ENCODE results near the gene SLC22A5. TPM values are rescaled to one million over a fixed set of nuclear protein-coding genes. Genes with fewer than 3 reads are reported as not detected.

The SLC22A5 gene
- total RNA-seq, result 5.7 and 6.5 TPM in 2 replicates

DNA sequence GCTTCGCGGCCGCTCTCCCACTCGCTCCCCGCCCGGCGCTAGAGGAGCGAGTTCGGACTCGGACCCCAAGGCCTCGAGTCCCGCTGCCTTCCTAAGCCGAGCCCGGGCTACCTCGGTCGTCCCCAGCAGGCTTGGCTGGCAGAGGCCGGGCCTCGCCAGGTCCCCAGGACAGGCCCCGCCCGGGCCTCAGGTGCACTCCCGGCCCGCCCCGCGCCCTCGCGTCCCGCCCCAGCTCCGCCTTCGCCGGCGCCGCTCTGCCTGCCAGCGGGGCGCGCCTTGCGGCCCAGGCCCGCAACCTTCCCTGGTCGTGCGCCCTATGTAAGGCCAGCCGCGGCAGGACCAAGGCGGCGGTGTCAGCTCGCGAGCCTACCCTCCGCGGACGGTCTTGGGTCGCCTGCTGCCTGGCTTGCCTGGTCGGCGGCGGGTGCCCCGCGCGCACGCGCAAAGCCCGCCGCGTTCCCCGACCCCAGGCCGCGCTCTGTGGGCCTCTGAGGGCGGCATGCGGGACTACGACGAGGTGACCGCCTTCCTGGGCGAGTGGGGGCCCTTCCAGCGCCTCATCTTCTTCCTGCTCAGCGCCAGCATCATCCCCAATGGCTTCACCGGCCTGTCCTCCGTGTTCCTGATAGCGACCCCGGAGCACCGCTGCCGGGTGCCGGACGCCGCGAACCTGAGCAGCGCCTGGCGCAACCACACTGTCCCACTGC lies at the start of gene SLC22A5:
TSS of gene SLC22A5 (plus strand) at position 237 of the 707 bp plus-strand sequence. CDS start at position 500, 263 bp downstream.

Other genes with a start within 250 kb of the SLC22A5 start
- 282 and 471 TPM in 2 replicates for gene P4HA2, start 141.9 kb upstream of the SLC22A5 start, total RNA-seq
- gene PDLIM4, start 112.0 kb upstream of the SLC22A5 start, total RNA-seq, result 54.0 and 107 TPM in 2 replicates
- gene SLC22A4, start 75.3 kb upstream of the SLC22A5 start, total RNA-seq, result 1.1 and 3.0 TPM in 2 replicates
- 24.7 and 25.1 TPM in 2 replicates for gene IRF1, start 121.1 kb downstream of the SLC22A5 start, total RNA-seq
- not detected in 2 replicates for gene IL5, start 173.8 kb downstream of the SLC22A5 start, total RNA-seq
- 41.0 and 42.3 TPM in 2 replicates for gene RAD50, start 187.3 kb downstream of the SLC22A5 start, total RNA-seq

Data from uterine smooth muscle cell (primary cell).